Sigmoid colon (tissue), 7 donors: Measurements from ENCODE around the gene SYNGAP1. TPM values are rescaled to one million over a fixed set of nuclear protein-coding genes. Genes with fewer than 3 reads are reported as not detected.

Experiments used
- DNase-seq: peaks from one replicate; pipeline ENCODE4 v3.0.0-alpha.2; 2019
- H3K27ac ChIP-seq, 4 donors: fragments of 200-600 bp; sonication (generic); one replicate each; pipeline ENCODE4 v1.5.1; 2016 to 2019; ENCODE audit warnings: mild to moderate bottlenecking in 1 of 4
- H3K27me3 ChIP-seq, 3 donors: fragments of 200-600 bp; sonication (generic); one replicate each; pipeline ENCODE4 v1.5.1; 2019; ENCODE audit warnings: mild to moderate bottlenecking in 1 of 3
- H3K36me3 ChIP-seq, 4 donors: fragments of 200-600 bp; sonication (generic); one replicate each; pipeline ENCODE4 v1.5.1; 2016 to 2019
- H3K4me1 ChIP-seq, 4 donors: fragments of 200-600 bp; sonication (generic); one replicate each; pipeline ENCODE4 v1.5.1; 2017 to 2019
- H3K4me3 ChIP-seq, 4 donors: fragments of 200-600 bp; sonication (generic); one replicate each; pipeline ENCODE4 v1.5.1; 2017 to 2019; ENCODE audit warnings: mild to moderate bottlenecking in 2 of 4, moderate library complexity in 1 of 4
- H3K9me3 ChIP-seq, 4 donors: fragments of 200-600 bp in 3 of 4; sonication (generic) in 3 of 4; one replicate each; pipeline versions ENCODE4 v1.5.1 to v1.6.1; 2013 to 2019
- EP300 ChIP-seq, 4 donors: sonication (generic); formaldehyde crosslinking; IDR thresholded peaks; one replicate each; pipeline ENCODE4 v1.6.1; 2017; ENCODE audit warnings: antibody characterized with exemption in 4 of 4
- POLR2A ChIP-seq, 2 donors: fragments of 450-650 bp; IDR thresholded peaks; one replicate each; pipeline ENCODE4 v1.6.1; 2016; ENCODE audit warnings: antibody characterized with exemption in 2 of 2, mild to moderate bottlenecking in 2 of 2, moderate library complexity in 2 of 2
- POLR2AphosphoS5 ChIP-seq, 4 donors: sonication (generic); formaldehyde crosslinking; IDR thresholded peaks; one replicate each; pipeline ENCODE4 v1.6.1; 2017; ENCODE audit warnings: antibody characterized with exemption in 4 of 4
- WGBS, 2 donors: extraction: QIAGEN DNeasy Blood & Tissue Kit; methylation state at CpG; one replicate each; pipeline ENCODE4 v1.1.7; 2013; 5-methylcytosine and 5-hydroxymethylcytosine counted together
- intact Hi-C: fragments of 100-400 bp; cut with DNase I; formaldehyde crosslinking; loops from one replicate; pipeline ENCODE4 v1.15.1; 2023
- polyA plus RNA-seq, 3 donors: library from polyadenylated mRNA; stranded (reverse); fragments of 200-250 nt; gene quantifications; one replicate each; pipeline ENCODE4 v1.2.3, GENCODE V29; 2013
- total RNA-seq, 4 donors: library from RNA; depleted of rRNA; stranded (reverse); fragments of >200 nt; gene quantifications; one replicate each; pipeline ENCODE4 v1.1.0, GENCODE V29; 2016
- TF ChIP-seq, protein P1 (sequence below), 4 experiments: fragments of 450-650 bp in 3 of 4; fragments of 200-600 bp in 1 of 4; IDR thresholded peaks; one replicate each; pipeline ENCODE4 v1.5.1; 2016 to 2019; ENCODE audit warnings: antibody characterized with exemption in 4 of 4, mild to moderate bottlenecking in 3 of 4, moderate library complexity in 2 of 4
- donor health status: healthy with polysubstance abuse.
- donor health status: Bipolar disorder and iron deficiency.
- donor health status: healthy.

The SYNGAP1 gene
- total and polyA plus RNA-seq, 7 donors, result 0.92 to 24.6 (median 9.9) TPM

DNA sequence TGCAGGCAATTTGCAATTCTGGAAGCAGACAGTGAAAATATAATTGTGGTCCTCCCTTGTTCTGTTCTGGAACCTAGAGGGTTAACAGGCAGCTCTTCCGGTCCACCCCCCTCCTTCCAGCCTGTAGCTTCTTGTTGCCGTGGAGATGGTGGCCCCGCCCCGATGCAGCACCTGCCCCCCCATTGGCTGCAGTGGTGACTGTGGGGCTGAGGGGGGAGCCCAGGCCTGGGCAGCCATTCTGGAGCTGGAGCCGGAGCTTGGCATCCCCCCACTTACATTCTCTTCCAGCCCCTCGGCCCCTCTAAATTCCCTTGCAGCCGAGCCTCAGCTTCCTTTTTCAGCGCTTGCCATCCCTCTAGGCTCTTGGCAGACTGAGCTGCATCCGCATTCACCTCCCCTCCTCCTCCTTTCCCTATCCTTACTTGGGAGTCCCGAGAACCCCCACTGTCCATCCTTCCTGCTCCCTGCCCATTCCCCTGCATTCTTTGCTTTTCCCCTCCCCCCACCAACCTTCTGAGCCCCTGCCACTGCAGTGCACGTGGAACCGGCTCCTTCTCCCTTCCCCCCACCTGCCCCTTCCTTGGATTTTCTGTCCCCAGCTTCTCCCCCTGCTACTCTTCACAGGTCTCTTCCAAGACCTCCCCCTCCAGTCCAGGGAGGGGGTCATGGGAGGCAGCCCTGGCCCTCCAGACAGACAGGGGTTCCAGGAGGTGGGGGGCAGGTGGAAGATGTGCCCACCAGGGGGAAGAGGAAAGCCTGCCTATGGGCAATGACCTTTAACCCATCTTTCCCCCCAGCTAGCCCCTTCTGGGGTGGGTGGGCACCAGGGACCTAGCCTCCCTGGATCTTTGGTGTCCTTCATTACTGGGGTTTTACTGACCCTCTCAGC lies 11.4 kb downstream of the SYNGAP1 start:
- H3K27me3 ChIP-seq, result no peaks in the 10 kb centered on the region
- TF ChIP-seq POLR2A (IDR thresholded peaks at IDR 0.05) (no peak), EP300 (IDR thresholded peaks at IDR 0.05) (no peak), POLR2AphosphoS5 (IDR thresholded peaks at IDR 0.05) (peak in 2 of 4 donors; percentile 10 to 38)
- TF ChIP-seq, protein P1, sequence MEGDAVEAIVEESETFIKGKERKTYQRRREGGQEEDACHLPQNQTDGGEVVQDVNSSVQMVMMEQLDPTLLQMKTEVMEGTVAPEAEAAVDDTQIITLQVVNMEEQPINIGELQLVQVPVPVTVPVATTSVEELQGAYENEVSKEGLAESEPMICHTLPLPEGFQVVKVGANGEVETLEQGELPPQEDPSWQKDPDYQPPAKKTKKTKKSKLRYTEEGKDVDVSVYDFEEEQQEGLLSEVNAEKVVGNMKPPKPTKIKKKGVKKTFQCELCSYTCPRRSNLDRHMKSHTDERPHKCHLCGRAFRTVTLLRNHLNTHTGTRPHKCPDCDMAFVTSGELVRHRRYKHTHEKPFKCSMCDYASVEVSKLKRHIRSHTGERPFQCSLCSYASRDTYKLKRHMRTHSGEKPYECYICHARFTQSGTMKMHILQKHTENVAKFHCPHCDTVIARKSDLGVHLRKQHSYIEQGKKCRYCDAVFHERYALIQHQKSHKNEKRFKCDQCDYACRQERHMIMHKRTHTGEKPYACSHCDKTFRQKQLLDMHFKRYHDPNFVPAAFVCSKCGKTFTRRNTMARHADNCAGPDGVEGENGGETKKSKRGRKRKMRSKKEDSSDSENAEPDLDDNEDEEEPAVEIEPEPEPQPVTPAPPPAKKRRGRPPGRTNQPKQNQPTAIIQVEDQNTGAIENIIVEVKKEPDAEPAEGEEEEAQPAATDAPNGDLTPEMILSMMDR (IDR thresholded peaks at IDR 0.05), result no peak
- no peaks in the 10 kb centered on the region for H3K9me3 ChIP-seq
- H3K27ac ChIP-seq, result peak overlapping the region; percentile 19 to 91 (median 77)
- peaks cover 4 to 12% (median 10%) of the 10 kb centered on the region in 4 donors for H3K36me3 ChIP-seq
- WGBS, 2 donors, result 15 to 34% methylated on average over 12 of the region's 12 CpGs
- DNase-seq, result peak; percentile 88
- H3K4me1 ChIP-seq, result peaks cover 0 to 72% (median 68%) of the 10 kb centered on the region in 4 donors
- intact Hi-C loops, result no loop called here
- H3K4me3 ChIP-seq, result peak overlapping the region in 3 of 4 donors; percentile 18 to 38 (median 23)

DNA sequence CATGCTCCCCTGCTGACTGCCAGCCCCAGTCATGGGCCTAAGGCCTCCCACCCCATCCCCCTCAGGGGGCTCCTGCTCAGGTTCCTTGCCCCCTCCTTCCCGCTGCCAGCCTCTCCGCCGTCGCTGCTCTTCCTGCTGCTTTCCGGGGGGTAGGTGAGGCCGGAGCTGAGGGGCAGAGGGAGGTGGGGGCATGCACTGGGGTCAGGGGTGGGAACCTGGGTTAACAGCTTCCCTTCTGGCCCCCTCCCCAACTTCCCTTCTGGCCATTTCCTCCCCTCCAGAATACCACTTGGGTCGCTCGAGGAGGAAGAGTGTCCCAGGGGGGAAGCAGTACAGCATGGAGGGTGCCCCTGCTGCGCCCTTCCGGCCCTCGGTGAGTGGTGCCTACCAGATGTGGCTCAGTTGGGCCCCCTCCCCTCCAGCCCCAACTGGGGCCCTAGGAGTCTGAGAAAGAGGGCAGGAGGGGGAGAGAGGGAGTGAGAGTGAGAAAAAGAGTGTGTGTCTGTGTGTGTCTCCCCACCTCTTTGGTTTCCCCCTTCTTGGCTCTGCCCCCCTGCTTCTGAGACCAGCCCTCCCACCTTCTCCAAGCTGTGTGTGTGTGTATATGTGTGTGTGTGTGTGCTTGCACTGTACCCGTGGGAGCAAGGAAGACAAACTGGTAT lies 12.1 kb downstream of the SYNGAP1 start:
- peaks cover 0 to 64% (median 61%) of the 10 kb centered on the region in 4 donors for H3K4me1 ChIP-seq
- peaks cover 9 to 20% (median 14%) of the 10 kb centered on the region in 4 donors for H3K36me3 ChIP-seq
- no peaks in the 10 kb centered on the region for H3K9me3 ChIP-seq
- H3K4me3 ChIP-seq, result peak overlapping the region in 2 of 4 donors; percentile 18 to 38
- intact Hi-C loops, result no loop called here
- H3K27me3 ChIP-seq, result no peaks in the 10 kb centered on the region
- 42 to 79% methylated on average over 12 of the region's 12 CpGs for WGBS, 2 donors
- TF ChIP-seq, protein P1 (IDR thresholded peaks at IDR 0.05), result no peak
- TF ChIP-seq EP300 (IDR thresholded peaks at IDR 0.05) (no peak), POLR2AphosphoS5 (IDR thresholded peaks at IDR 0.05) (no peak), POLR2A (IDR thresholded peaks at IDR 0.05) (no peak)
- H3K27ac ChIP-seq, result peak overlapping the region in 3 of 4 donors; percentile 74 to 91 (median 80)
- no peak for DNase-seq

DNA sequence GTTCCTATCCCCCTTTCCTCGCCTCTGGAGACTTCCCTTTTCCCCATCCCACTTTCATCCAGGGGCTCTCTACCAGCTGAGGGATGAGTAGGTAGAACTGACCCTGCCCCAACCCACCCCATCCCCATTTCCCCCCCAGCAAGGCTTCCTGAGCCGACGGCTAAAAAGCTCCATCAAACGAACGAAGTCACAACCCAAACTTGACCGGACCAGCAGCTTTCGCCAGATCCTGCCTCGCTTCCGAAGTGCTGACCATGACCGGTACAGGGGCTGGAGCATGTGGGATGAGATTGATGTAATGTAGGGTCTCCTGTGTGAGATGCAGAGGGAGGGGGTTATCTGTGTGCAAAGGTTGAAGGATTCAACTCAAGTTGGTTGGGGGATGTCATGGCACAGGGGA lies 12.7 kb downstream of the SYNGAP1 start:
- 63 to 91% methylated on average over 10 of the region's 10 CpGs for WGBS, 2 donors
- no peak for TF ChIP-seq EP300 (IDR thresholded peaks at IDR 0.05)
- TF ChIP-seq, protein P1 (IDR thresholded peaks at IDR 0.05), result no peak
- TF ChIP-seq POLR2A (IDR thresholded peaks at IDR 0.05), result no peak
- TF ChIP-seq POLR2AphosphoS5 (IDR thresholded peaks at IDR 0.05), result no peak
- H3K27ac ChIP-seq, result peak overlapping the region in 3 of 4 donors; percentile 74 to 91 (median 80)
- H3K36me3 ChIP-seq, result peaks cover 12 to 25% (median 18%) of the 10 kb centered on the region in 4 donors
- no peaks in the 10 kb centered on the region for H3K27me3 ChIP-seq
- H3K9me3 ChIP-seq, result no peaks in the 10 kb centered on the region
- H3K4me1 ChIP-seq, result peaks cover 0 to 59% (median 56%) of the 10 kb centered on the region in 4 donors
- no peak for DNase-seq
- H3K4me3 ChIP-seq, result no peak overlapping the region
- intact Hi-C loops, result no loop called here

DNA sequence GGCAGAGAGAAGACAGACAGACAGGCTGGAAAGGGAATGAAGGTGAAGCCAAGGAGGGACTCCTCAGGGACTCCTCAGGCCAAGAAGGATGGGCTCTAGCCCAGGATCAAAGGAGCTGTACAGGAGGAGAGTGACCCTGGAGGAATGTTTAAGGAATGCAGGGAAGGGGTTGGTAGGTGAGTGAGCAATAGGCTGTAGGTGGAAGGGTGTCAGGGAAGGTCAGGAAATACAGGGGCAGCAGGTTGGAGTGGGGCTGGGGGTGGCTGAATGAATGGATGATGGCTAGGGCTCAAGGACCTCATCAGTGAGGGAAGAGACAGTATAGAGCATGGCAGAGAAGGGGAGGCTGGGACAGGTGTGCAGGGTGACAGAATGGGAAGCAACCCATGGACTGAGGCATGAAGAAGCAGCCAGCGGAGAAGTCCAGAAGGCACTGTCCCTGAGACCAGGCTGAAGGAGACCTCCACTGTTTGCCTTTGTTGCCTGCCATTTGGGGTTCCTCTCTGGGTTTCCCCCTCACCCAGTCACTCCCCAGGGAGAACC lies 13.2 kb downstream of the SYNGAP1 start:
- Histone ChIP-seq H3K27me3 (no peaks in the 10 kb centered on the region), H3K9me3 (no peaks in the 10 kb centered on the region), H3K4me3 (no peak overlapping the region), H3K27ac (peak overlapping the region in 3 of 4 donors; percentile 74 to 91 (median 80)), H3K36me3 (peaks cover 18 to 31% (median 24%) of the 10 kb centered on the region in 4 donors), H3K4me1 (peaks cover 0 to 59% (median 54%) of the 10 kb centered on the region in 4 donors)
- WGBS, 2 donors, result 90 to 95% methylated on average over 1 of the region's 1 CpG
- intact Hi-C loops, result no loop called here
- TF ChIP-seq EP300 (IDR thresholded peaks at IDR 0.05), result no peak
- no peak for TF ChIP-seq POLR2AphosphoS5 (IDR thresholded peaks at IDR 0.05)
- TF ChIP-seq POLR2A (IDR thresholded peaks at IDR 0.05), result no peak
- TF ChIP-seq, protein P1 (IDR thresholded peaks at IDR 0.05), result no peak
- no peak for DNase-seq
